HG02623 (cell line): ENCODE results near the gene DPP10.
"Not testable (repeated sequence)": the region's sequence is repeated elsewhere in the genome, so short reads cannot be mapped to it uniquely, and the experiment has no call there.

Source experiments
- ATAC-seq: cut with Tn5 transposase; IDR thresholded peaks from one replicate; pipeline ENCODE4 v1.9.1; 2021; ENCODE audit warnings: moderate library complexity; ENCODE audit not compliant: unreplicated experiment

The DPP10 gene

GRCh38 chr2:114507744-114508143 is 65.3 kb downstream of the DPP10 start:
- ATAC-seq = no peak

GRCh38 chr2:114515882-114516281 is 73.4 kb downstream of the DPP10 start:
- no peak for ATAC-seq

GRCh38 chr2:114517580-114517979 is 75.1 kb downstream of the DPP10 start:
- ATAC-seq = no peak

- no peak for ATAC-seq
Observed at GRCh38 chr2:114518738-114519137, 76.3 kb downstream of the DPP10 start.

GRCh38 chr2:114522612-114523011 is 80.2 kb downstream of the DPP10 start:
- ATAC-seq = not testable (repeated sequence)

GRCh38 chr2:114525955-114526354 is 83.5 kb downstream of the DPP10 start:
- ATAC-seq = no peak

GRCh38 chr2:114526841-114527240 is 84.4 kb downstream of the DPP10 start:
- no peak for ATAC-seq

GRCh38 chr2:114527330-114527983 is 85.0 kb downstream of the DPP10 start:
- no peak for ATAC-seq

GRCh38 chr2:114534116-114535084 is 92.0 kb downstream of the DPP10 start:
- ATAC-seq = no peak

- no peak for ATAC-seq
Observed at GRCh38 chr2:114537777-114538176, 95.3 kb downstream of the DPP10 start.

- no peak for ATAC-seq
Observed at GRCh38 chr2:114542695-114543094, 100.3 kb downstream of the DPP10 start.

GRCh38 chr2:114543236-114543766 is 100.9 kb downstream of the DPP10 start:
- ATAC-seq = no peak

GRCh38 chr2:114545052-114545451 is 102.6 kb downstream of the DPP10 start:
- ATAC-seq = no peak

GRCh38 chr2:114546531-114546930 is 104.1 kb downstream of the DPP10 start:
- no peak for ATAC-seq

- no peak for ATAC-seq
Observed at GRCh38 chr2:114548151-114548550, 105.7 kb downstream of the DPP10 start.

- no peak for ATAC-seq
Observed at GRCh38 chr2:114550364-114550763, 107.9 kb downstream of the DPP10 start.

- peak; percentile 58 for ATAC-seq
Observed at GRCh38 chr2:114550895-114551793, 108.7 kb downstream of the DPP10 start.

- ATAC-seq = no peak
Observed at GRCh38 chr2:114553027-114553426, 110.6 kb downstream of the DPP10 start.

- ATAC-seq = no peak
Observed at GRCh38 chr2:114569166-114569565, 126.7 kb downstream of the DPP10 start.

GRCh38 chr2:114577657-114578056 is 135.2 kb downstream of the DPP10 start:
- ATAC-seq = no peak

- ATAC-seq = no peak
Observed at GRCh38 chr2:114579542-114579941, 137.1 kb downstream of the DPP10 start.
